Activated effector memory CD4-positive, alpha-beta T cell treated with anti-CD3 and anti-CD28 coated beads, Interleukin-2, amount 50 U/mL, for 16 hours (primary cell): ENCODE measurements around the gene CNTN2.
A peak's percentile ranks its signal among the peaks of the same experiment; 100 is the strongest.

Experiments
- DNase-seq: peaks from one replicate; pipeline ENCODE4 v3.0.0-alpha.2; 2020

The CNTN2 gene

DNA sequence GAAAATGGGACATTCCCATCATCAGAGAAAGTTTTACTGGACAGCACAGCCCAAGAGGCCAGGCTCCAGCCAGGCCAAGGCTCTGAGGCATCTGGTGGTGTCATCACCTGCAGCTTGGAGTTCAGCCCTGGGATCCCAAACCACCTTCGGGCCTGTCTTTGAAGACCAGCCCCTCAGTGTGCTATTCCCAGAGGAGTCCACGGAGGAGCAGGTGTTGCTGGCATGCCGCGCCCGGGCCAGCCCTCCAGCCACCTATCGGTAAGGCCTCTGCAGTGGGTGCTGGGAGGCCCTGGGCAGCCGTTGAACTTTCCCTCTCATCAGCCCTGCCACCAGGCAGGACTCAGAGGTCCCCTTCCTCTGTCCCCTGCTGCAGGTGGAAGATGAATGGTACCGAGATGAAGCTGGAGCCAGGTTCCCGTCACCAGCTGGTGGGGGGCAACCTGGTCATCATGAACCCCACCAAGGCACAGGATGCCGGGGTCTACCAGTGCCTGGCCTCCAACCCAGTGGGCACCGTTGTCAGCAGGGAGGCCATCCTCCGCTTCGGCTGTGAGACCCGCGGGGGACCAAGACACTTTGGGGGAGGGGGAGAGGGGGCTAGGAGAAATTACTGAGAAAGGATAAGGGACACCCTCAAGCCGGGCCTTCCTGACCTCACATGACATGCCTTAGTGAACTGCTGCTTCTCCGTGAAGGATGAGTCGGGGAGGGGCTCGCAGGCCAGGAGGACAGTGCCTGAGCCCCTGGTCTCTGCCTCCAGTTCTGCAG, 15.0 kb downstream of the CNTN2 start:
- DNase-seq: no peak

DNA sequence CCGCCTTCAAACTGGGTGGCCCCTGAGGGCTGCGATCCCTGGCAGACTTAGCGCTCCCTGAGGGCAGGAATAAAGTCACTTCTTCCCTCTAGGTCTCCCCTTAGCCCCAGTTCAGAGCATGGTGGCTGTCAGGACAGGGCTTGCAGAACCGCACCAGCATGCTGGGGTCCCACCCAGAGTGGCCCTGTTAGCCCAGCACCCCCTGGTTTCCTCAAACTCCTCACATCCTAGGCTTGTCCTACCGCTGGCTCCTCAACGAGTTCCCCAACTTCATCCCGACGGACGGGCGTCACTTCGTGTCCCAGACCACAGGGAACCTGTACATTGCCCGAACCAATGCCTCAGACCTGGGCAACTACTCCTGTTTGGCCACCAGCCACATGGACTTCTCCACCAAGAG, 15.8 kb downstream of the CNTN2 start:
- no peak for DNase-seq

DNA sequence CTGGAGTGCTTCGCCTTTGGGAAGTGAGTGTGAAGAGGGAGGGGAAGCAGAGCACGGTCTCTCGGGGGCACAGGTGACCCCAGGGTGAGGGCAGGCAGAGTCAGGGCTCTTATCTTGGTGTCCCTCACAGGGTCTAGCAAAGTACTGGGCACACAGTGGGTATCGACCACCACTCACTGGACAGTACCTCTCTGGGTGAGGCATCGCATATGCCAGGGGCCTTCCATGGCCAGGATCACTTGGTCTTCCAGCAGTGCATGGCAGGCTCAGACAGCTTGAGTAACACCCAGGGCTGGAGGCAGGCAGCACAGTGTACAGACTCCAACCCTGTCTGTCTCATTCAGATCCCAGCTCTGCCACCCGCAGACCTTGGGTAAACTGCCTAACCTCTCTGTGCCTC, 16.6 kb downstream of the CNTN2 start:
- DNase-seq: no peak

DNA sequence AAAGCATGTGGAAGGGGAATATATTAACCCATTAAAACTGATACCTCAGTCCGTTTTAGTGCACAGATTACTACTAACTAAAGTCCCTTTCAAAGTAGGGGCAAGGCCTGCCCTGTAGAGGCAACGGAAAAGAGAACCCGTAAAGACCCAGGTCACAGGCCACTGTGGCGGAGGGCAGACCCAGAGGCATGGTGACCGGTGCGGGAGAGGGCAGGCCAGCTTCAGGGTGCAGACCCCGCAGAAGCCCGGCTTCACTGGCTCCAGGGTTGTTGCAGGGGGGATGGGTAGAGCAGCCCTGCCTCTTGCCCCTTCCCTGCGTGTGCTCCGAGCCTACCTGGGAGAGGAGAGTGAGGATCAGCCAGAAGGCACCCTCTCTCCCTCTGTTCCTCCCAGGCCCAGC, 17.7 kb downstream of the CNTN2 start:
- no peak for DNase-seq

DNA sequence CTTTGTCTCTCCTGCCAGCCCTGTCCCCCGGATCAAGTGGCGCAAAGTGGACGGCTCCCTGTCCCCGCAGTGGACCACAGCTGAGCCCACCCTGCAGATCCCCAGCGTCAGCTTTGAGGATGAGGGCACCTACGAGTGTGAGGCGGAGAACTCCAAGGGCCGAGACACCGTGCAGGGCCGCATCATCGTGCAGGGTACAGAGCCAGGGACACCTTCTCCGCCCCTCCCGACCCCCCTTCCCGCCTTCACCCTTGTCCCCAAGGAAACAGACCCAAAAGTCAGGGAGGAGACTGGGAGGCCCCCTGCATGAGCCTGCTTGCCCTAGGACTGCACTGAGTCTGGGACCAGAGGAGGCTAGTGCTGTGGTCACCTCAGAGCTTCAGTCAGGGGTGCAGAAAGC, 18.2 kb downstream of the CNTN2 start:
- no peak for DNase-seq

DNA sequence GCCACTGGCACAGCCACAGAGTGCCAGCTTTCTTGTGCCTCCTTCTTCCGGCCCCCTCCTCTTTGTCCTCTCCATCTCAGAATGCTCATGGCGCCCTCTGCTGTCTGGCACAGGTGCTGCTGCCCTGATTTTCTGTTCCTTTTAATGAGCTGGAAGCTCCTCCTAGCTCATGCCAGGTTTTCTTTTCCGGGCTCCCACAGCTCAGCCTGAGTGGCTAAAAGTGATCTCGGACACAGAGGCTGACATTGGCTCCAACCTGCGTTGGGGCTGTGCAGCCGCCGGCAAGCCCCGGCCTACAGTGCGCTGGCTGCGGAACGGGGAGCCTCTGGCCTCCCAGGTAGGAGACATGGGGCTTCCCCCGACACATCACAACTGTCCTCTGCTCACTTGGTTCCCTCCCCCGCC, 18.7 kb downstream of the CNTN2 start:
- peak; percentile 86 for DNase-seq

DNA sequence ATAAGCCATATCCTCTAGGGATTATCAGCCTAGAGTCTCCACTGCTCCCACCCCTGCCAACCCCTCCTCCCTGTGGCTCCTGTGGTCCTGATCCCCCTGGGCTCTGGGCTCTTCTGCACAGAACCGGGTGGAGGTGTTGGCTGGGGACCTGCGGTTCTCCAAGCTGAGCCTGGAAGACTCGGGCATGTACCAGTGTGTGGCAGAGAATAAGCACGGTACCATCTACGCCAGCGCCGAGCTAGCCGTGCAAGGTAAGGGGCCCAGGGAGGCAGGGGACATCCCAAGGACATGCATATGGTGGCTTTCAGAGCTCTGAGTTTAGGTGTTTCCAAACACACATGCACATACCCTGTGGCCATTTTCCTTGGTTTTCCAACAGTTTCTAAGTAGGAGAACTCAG, 19.3 kb downstream of the CNTN2 start:
- no peak for DNase-seq

DNA sequence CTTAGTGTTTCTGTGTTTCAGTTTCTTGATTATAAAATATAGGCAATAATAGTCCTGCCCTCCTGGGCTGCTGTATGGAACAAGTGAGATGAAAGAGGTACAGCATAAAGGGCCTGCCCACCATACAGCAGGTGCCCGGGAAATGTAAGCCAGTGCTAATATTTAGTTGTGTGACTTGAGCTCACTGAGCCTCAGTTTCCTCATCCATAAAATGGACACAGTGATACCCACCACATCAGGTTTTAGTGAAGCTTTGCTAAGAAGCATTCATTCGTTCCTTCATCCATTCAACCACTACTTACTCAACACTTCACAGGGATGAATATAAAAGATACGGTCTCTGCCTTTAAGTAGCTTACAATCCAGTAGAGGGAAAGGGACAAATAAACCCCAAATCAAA, 19.9 kb downstream of the CNTN2 start:
- no peak for DNase-seq

DNA sequence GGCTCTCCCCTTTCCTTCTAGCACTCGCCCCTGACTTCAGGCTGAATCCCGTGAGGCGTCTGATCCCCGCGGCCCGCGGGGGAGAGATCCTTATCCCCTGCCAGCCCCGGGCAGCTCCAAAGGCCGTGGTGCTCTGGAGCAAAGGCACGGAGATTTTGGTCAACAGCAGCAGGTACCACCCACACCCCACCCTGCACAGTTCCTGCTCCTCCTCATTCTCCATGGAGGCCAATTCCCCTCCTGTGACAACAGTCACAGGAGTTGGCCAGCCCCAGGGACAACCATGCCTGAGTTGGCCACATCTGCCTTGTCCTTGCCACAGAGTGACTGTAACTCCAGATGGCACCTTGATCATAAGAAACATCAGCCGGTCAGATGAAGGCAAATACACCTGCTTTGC, 21.3 kb downstream of the CNTN2 start:
- peak; percentile 37 for DNase-seq

DNA sequence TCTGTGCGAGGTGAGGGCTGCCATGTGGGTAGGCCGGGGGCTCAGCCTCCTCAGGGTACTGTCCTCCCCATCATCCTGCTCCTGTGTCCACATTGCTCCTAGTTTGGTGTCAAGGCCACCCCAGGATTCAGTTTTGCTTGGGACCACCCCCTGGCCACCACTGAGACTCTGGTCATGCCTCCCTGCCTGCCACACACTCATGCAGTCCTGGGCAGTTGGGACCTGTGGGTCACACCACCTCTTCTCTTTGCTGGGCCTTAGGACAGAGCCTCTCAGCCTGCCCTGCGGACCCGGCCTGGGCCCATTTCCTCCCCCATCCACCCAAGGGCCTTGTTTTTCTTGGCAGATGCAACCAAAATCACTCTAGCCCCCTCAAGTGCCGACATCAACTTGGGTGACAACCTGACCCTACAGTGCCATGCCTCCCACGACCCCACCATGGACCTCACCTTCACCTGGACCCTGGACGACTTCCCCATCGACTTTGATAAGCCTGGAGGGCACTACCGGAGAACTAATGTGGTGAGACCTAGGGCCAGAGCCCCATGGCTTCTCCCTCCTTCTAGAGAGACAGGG, 21.8 kb downstream of the CNTN2 start:
- DNase-seq: peak; percentile 48

DNA sequence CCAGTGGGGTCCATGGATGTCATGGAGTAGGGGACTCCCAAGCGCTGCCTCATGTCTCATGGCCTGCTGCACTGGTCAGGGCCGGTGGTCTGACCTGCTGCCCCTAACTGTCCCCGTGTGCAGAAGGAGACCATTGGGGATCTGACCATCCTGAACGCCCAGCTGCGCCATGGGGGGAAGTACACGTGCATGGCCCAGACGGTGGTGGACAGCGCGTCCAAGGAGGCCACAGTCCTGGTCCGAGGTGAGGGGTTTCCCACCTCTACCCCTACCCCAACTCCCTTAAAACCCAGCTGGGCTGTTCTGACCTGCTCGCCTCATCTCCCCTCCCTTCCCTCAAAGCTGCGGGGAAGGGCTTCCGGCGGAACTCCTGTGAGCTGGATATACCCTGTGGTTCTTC, 22.7 kb downstream of the CNTN2 start:
- DNase-seq: peak; percentile 22

DNA sequence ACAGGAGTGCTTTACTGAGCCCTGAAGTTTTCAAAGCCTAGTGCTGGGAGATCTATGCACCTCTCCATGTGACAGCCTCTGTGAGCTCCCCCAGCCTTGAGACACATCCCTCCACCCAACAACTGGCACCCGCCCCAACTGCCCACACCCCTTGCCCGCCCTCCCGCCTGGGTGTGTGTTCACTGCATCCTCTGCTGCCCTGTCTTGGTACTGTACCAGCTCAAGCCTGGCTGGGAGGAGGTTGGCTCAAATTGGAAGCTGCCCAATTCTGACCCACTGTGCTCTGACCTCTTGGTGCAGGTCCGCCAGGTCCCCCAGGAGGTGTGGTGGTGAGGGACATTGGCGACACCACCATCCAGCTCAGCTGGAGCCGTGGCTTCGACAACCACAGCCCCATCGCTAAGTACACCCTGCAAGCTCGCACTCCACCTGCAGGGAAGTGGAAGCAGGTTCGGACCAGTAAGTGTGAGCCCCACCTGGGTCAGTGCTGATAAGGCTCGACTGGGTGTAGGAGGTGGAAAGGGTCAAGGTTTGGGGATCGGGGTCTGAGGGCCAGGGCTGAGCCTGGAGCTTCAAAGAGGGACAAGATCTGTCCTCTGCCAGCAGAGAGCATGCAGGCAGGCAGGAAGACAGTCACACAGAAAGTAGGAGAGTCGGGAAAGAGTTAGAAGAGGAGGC, 23.3 kb downstream of the CNTN2 start:
- no peak for DNase-seq

DNA sequence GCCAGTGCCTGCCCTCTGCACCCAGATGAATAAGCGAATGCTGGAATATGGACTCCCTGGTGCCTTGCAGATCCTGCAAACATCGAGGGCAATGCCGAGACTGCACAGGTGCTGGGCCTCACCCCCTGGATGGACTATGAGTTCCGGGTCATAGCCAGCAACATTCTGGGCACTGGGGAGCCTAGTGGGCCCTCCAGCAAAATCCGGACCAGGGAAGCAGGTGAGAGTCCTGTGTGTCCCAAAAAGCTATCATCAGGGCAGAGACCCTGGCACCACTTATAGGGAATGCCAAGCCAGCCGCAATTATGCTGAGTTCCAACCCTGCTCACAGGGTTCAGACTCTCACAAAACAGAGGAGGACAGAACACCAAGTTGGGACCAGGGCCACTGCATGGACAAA, 24.0 kb downstream of the CNTN2 start:
- no peak for DNase-seq

DNA sequence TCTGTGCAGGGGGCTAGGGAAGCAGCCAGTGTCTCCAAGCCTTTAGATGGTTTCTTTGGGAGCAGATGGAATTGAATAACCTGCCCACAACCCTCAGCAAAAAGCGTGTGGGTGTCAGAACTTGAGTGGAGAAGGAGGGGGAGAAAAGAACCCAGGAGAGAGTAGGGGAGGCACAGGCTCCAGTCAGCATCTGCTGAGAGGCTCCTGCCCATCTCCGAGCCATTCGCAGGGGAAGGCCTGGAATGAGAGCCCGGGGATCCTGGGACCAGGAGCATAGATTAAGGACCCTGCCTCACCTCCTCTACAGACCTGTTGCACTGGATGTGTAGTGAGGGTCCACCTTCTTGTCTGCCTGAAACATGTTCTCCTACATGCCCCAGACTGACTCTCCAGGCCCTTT, 25.0 kb downstream of the CNTN2 start:
- DNase-seq: no peak

DNA sequence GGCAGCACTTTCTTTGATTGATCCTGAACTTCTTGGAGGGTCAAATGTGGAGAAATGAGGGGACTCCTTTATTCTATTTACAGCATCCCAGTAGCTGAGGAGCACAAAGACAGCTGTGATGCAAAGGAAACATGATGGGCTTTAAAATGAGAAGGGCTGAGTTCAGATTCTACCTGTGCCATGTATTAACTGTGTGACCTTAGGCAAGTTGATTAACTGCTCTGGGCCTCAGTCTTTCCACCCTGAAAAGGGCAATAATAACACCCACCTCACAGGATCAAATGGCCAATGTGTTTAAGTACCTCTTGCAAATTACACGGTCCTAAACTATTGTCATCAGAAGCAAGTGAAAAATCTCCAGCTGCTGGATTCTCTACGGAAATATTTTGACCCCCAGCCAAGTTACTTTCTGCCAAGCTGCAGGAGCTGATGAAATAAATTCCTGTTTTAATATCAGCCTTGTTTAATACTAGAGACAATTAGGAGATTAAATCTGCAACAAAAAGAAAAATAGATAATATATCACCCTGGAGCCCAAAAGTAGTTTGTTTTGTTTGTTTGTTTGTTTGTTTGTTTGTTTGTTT, 25.5 kb downstream of the CNTN2 start:
- no peak for DNase-seq

DNA sequence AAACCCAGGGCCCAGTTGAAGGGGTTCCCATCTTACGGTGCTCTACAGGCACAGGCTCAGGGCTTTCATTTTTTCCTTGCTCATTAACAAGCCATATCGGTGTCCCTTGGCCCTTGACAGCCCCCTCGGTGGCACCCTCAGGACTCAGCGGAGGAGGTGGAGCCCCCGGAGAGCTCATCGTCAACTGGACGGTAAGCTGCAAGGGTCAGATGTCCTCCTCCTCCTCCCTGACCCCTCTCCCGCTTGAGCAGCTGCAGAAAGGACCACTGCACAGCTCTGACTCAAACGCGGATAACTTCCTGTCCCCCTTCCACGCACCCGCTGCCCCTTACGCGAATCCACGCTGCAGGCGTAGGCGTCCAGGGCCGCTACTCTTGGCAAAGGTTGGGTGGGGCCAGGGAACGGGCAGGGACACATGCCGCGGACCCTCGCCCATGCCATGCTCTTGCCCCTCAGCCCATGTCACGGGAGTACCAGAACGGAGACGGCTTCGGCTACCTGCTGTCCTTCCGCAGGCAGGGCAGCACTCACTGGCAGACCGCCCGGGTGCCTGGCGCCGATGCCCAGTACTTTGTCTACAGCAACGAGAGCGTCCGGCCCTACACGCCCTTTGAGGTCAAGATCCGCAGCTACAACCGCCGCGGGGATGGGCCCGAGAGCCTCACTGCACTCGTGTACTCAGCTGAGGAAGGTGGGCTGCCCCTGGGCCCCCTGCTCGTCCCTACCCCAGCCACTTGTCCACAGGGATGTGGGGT, 26.5 kb downstream of the CNTN2 start:
- DNase-seq: no peak

DNA sequence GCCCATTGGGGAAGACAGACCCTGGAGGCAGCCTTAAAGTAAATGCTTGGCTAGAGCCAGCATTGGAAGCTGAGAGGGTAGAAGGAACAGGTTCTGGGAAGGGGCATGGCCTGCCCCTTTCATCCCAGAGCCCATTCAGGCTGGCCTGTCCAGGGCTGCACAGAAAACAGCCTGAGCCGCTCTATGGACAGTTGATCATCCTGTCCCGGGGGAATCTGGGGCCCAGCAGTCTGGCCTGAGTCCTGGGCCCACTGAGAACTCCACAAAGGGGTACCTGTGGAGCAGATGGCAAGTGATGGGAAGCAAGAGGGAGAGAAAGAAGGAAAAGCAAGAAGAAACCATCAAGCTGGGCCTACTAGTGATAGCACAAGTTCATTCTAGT, 28.0 kb downstream of the CNTN2 start:
- DNase-seq: no peak

DNA sequence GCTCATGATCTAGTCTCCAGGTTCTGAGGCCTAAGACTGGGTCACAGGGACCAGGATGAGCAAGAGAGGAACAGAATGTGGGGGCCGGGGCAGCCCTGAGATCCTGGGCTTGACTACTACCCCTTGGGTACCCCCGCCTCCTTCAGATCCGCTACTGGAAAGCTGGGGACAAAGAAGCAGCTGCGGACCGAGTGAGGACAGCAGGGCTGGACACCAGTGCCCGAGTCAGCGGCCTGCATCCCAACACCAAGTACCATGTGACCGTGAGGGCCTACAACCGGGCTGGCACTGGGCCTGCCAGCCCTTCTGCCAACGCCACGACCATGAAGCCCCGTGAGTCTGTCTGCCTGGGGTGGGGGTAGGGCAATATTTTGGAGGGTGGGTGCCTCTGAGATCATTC, 28.8 kb downstream of the CNTN2 start:
- no peak for DNase-seq

DNA sequence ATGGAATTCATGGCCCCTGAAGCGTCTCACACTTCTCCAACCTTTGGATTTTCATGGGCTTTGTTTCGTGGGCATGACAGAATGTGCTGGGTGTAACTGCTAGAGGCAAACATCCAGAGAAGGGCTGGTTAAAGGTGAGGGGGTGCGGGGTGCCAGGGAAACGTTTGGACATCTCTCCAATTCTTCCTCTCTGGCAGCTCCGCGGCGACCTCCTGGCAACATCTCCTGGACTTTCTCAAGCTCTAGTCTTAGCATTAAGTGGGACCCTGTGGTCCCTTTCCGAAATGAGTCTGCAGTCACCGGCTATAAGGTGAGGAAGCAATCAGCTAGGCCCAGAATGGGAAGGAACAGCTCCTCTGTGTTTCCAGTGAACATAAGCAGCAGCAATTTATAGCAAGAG, 29.3 kb downstream of the CNTN2 start:
- DNase-seq: no peak

DNA sequence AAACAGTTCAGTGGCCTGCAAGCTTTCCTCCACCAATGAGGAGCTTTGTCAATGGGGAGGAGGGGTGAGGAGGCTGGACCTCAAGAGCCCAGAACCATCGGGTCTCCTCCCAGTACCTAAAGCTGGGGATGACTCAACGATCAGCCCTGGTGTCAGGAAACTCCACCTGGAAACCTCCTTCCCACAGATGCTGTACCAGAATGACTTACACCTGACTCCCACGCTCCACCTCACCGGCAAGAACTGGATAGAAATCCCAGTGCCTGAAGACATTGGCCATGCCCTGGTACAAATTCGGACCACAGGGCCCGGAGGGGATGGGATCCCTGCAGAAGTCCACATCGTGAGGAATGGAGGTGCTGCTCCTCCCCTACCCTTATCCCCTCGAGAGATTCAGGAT, 29.9 kb downstream of the CNTN2 start:
- no peak for DNase-seq

DNA sequence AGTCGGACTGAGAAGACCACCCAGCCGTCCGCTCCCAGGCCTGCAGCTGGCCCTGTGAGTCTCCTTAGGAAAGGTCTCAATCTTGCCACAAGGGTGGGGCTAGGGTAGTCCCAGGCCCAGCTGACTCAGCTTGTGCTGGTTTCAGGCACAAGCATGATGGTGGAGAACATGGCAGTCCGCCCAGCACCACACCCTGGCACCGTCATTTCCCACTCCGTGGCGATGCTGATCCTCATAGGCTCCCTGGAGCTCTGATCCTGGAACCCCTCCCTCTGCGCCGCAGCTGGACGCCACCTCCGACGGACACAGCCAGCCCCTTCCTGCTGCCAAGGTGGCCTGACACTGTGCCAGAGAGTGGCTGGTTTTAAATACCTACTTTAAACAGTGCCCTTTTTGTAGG, 30.5 kb downstream of the CNTN2 start:
- DNase-seq: no peak

DNA sequence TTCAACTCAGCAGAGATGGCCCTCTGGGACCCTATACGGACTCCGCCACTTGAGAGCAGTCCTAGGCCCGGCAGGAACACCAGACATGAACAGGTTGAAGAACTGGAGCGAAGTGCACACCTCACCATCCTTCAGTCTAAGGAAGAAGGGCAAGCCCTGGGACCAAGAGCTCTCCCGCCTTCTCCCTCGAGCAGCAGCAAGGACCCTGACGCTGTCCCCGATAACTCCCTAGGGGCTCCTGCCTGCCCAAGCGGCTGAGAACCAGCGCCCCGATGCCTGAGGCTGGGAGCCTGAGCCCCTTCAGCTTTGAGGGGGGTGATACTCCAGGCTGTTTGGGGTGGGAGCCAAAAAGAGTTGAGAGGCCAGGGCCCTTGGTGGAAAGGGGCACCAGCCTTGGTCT, 31.1 kb downstream of the CNTN2 start:
- no peak for DNase-seq

DNA sequence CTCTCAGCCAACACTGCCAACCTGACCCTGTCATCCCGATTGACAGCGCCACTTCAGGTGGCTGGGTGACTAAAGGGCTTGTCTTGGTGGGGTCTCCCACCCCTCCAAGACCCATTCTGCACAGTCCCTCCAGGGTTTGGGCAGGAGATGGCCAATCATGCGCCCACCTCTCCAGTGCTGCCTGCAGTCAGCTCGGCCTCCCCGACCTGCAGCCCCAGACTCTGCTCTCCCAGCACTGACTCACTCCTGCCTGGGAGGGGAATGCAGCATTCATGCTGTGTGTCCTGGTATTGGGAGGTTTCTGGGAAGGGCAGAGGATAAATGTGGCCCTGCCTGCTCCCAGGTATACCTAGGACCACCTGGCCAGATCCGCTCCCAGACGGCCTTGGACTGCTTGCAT, 31.5 kb downstream of the CNTN2 start:
- DNase-seq: no peak
